Measurements from ENCODE around the gene COQ8A.

DNA sequence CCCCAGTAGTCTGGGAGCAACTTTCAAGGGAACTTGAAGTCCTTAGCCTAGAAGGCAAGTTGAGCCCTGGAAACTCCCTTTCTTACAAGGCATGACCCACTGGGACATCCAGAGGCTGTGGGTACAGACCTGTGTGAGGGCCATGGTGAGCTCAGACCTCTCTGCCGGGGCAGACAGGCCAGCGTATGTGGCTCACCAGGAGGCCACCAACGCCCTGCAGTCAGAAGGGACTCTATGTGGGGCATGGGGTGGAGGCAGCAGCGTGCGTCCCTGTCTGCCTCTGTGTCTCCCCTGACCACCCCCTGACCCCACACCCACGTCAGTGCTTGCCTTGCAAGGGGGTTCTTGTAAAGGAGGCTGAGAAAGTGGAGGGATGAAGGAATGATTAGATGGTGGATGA lies 10.8 kb downstream of the COQ8A start:
- TF ChIP-seq, protein P1, sequence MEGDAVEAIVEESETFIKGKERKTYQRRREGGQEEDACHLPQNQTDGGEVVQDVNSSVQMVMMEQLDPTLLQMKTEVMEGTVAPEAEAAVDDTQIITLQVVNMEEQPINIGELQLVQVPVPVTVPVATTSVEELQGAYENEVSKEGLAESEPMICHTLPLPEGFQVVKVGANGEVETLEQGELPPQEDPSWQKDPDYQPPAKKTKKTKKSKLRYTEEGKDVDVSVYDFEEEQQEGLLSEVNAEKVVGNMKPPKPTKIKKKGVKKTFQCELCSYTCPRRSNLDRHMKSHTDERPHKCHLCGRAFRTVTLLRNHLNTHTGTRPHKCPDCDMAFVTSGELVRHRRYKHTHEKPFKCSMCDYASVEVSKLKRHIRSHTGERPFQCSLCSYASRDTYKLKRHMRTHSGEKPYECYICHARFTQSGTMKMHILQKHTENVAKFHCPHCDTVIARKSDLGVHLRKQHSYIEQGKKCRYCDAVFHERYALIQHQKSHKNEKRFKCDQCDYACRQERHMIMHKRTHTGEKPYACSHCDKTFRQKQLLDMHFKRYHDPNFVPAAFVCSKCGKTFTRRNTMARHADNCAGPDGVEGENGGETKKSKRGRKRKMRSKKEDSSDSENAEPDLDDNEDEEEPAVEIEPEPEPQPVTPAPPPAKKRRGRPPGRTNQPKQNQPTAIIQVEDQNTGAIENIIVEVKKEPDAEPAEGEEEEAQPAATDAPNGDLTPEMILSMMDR (conservative IDR thresholded peaks at IDR 0.05; ENCODE audit: low read length), result no peak
- no peak for TF ChIP-seq EZH2phosphoT487 (IDR thresholded peaks at IDR 0.05; ENCODE audit: borderline replicate concordance)
